Measurements from ENCODE around the gene SLA2. TPM values are rescaled to one million over a fixed set of nuclear protein-coding genes. Genes with fewer than 3 reads are reported as not detected.

The SLA2 gene
- total RNA-seq, 2 experiments from 2014 or later: 103 TPM

DNA sequence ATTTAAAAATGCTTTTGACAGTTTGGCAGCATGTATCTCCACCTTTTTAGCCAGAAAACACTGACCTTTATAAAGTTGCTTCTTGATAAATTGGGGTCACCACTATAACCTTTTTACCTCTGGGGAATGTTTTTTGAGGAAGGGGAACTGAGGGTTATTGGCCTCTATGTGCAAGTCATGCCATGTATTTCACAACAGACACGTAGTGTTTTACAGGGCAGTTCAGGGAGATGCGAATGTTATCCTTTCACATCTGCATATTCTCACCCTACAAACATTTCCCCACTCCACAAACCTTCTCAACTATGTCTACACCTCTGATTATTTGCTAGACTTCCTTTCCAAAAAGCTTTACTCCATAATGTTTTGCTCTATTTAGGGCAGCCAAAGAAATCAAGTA, 17.0 kb upstream of the SLA2 start:
- peaks cover 14% of the 10 kb centered on the region for H3K4me1 Mint-ChIP-seq
- POLR2A ChIA-PET: no interaction called here
- no peak overlapping the region for H3K27ac Mint-ChIP-seq
- H3K27me3 Mint-ChIP-seq: no peaks in the 10 kb centered on the region
- H3K9me3 Mint-ChIP-seq: no peaks in the 10 kb centered on the region
- H3K4me3 Mint-ChIP-seq: no peak overlapping the region
- ATAC-seq (ENCODE audit: low read depth) (no peak), DNase-seq (no peak)
- peaks cover 21% of the 10 kb centered on the region for H3K36me3 Mint-ChIP-seq

GRCh38 chr20:36658300-36658699, 12.3 kb upstream of the SLA2 start:
- DNase-seq (no peak), ATAC-seq (ENCODE audit: low read depth) (peak; percentile 83)
- Mint-ChIP-seq H3K4me1 (peaks cover 28% of the 10 kb centered on the region), H3K36me3 (peaks cover 27% of the 10 kb centered on the region), H3K9me3 (no peaks in the 10 kb centered on the region), H3K27ac (peak overlapping the region; percentile 91), H3K27me3 (no peaks in the 10 kb centered on the region), H3K4me3 (peak overlapping the region; percentile 78)
- POLR2A ChIA-PET: interaction anchor here (0.6 to 7.7 kb wide), 9 partner anchors 13 to 1132 kb away, joined by 3 to 109 read pairs (median 4); partner anchors contain the start of genes RAB5IF and SLA2

GRCh38 chr20:36656733-36657132, 10.7 kb upstream of the SLA2 start:
- POLR2A ChIA-PET: interaction anchor here (0.6 to 7.7 kb wide), 5 partner anchors 11 to 702 kb away, joined by 3 to 109 read pairs (median 3); partner anchors contain the start of genes RAB5IF, SCAND1 and SLA2
- Mint-ChIP-seq H3K27me3 (no peaks in the 10 kb centered on the region), H3K36me3 (peaks cover 32% of the 10 kb centered on the region), H3K4me1 (peaks cover 28% of the 10 kb centered on the region), H3K27ac (peak overlapping the region; percentile 6), H3K4me3 (peak overlapping the region; percentile 38), H3K9me3 (no peaks in the 10 kb centered on the region)
- DNase-seq (no peak), ATAC-seq (ENCODE audit: low read depth) (no peak)

DNA sequence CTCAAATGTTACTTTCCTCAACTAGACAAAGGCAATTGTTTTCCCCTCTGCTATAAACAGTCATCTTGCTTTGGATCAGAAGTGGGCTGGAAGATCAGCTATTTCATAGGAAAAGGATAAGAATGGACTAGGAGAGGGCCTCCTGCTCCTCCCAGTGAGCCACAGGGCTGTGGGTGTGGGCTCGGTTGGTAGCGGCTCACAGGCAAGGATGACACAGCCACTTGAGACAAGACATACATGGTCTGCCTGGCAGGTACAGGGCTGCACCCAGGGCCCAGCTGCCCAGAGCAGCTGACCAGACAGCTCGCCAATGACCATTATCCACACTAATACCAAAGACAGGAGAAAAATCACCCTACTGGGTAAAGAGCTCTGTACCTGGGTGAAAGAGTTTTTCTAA, 9.0 kb upstream of the SLA2 start:
- Mint-ChIP-seq H3K9me3 (no peaks in the 10 kb centered on the region), H3K4me1 (peaks cover 24% of the 10 kb centered on the region), H3K27ac (no peak overlapping the region), H3K4me3 (no peak overlapping the region), H3K36me3 (peaks cover 26% of the 10 kb centered on the region), H3K27me3 (no peaks in the 10 kb centered on the region)
- POLR2A ChIA-PET: interaction anchor here (7.7 kb wide), 1 partner anchor 10 kb away, joined by 109 read pairs; the partner anchor contains the start of gene SLA2
- no peak for ATAC-seq (ENCODE audit: low read depth)
- DNase-seq: no peak

DNA sequence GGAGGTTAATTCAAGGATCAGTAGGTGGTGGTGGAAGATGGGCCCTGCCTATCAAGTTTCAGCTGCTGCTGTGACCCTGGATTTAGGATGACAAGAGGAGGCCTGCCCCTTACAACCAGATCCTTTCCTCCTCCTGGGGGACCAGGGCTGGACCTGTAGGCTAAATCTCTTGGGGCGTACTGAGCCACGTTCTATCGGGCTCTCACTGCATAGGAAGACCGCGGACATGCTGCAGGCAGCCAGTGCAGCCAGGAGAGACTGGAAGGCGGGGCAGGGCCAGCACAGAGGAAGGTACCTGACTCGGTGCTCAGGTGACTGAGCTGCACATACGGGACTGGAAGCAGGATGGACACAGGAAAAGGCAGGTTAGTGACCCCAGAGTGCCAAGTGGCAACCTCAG, 8.5 kb upstream of the SLA2 start:
- H3K4me1 Mint-ChIP-seq: peaks cover 24% of the 10 kb centered on the region
- POLR2A ChIA-PET: interaction anchor here (7.7 kb wide), 1 partner anchor 9 kb away, joined by 109 read pairs; the partner anchor contains the start of gene SLA2
- ATAC-seq (ENCODE audit: low read depth): no peak
- DNase-seq: no peak
- no peak overlapping the region for H3K27ac Mint-ChIP-seq
- no peaks in the 10 kb centered on the region for H3K9me3 Mint-ChIP-seq
- peaks cover 25% of the 10 kb centered on the region for H3K36me3 Mint-ChIP-seq
- no peak overlapping the region for H3K4me3 Mint-ChIP-seq
- no peaks in the 10 kb centered on the region for H3K27me3 Mint-ChIP-seq

DNA sequence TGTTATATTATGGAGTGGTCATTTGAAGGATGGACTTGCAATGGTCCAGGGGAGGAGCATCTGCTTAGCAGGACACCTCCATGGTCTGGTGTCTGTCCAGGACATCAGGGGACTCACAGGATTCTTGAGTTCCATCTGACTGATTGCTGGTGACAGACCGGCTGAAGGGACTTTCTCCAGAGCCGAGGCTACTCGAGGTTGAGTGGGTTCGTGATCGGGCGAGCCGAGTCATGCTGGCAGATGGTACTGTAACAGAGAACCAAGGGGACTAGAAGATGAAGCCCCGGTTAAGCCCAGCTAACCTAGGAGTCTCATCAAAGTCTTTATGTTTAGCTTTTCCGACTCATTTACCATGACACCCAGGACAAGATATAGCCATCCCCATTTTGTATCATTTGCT, 7.5 kb upstream of the SLA2 start:
- POLR2A ChIA-PET: interaction anchor here (0.6 to 7.7 kb wide), 2 partner anchors 8 to 46 kb away, joined by 9 to 109 read pairs; partner anchors contain the start of gene SLA2
- H3K27ac Mint-ChIP-seq: no peak overlapping the region
- H3K4me3 Mint-ChIP-seq: no peak overlapping the region
- no peaks in the 10 kb centered on the region for H3K9me3 Mint-ChIP-seq
- ATAC-seq (ENCODE audit: low read depth) (no peak), DNase-seq (no peak)
- no peaks in the 10 kb centered on the region for H3K27me3 Mint-ChIP-seq
- peaks cover 18% of the 10 kb centered on the region for H3K4me1 Mint-ChIP-seq
- H3K36me3 Mint-ChIP-seq: peaks cover 24% of the 10 kb centered on the region

DNA sequence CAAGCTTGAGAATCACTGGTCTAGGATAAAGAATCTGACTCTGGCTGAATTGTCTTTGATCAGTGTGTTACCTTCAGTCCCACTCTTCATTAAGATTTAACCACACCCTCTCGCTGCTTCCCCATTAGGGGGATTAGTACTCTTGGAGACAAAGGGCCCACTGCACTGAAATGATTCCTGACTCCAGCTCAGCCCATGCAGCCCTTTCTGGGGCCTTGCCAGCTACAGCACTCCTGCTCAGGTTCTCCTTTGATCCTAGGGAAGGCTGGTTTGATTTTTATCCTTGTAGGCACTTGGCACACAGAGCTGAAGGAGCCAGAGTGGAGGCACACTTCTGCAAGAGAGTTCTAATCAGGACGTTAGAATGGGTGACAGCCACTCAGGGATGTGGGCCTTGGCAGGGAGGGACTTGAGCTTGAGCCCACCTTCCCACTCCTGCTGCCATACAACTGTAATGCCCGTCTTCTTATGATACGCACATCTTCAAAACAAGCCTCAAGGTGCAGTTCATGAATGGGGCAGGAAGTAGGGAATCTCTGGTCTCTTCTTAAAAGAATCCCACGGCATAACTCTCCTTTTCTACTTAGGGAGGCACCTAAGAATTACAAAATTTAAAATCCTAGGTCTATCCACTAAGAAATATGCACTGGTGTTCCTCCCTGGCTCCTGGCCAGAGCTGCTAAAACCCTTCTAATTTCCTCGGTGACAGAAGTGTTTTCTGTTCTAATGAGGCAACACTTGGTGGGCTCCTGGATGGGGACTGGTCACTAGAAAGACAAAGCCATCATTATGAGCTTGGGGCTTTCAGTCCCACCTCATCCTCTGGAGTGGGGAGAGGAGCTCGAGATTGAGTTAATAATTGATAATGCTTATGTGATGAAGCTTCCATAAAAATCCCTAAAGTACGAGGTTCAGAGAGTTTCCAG, 1.5 kb upstream of the SLA2 start:
- peaks cover 27% of the 10 kb centered on the region for H3K36me3 Mint-ChIP-seq
- POLR2A ChIA-PET: interaction anchor here (0.6 to 5.6 kb wide), 7 partner anchors 10 to 253 kb away, joined by 4 to 109 read pairs (median 7); partner anchors contain the start of gene RAB5IF

GRCh38 chr20:36646678-36647077, 682 bp upstream of the SLA2 start:
- Mint-ChIP-seq H3K4me3 (peak overlapping the region; percentile 98), H3K27ac (peak overlapping the region; percentile 98), H3K4me1 (peaks cover 37% of the 10 kb centered on the region), H3K27me3 (no peaks in the 10 kb centered on the region), H3K36me3 (peaks cover 32% of the 10 kb centered on the region), H3K9me3 (no peaks in the 10 kb centered on the region)
- DNase-seq: no peak
- POLR2A ChIA-PET: interaction anchor here (0.6 to 6.1 kb wide), 12 partner anchors 11 to 127 kb away, joined by 4 to 109 read pairs (median 8); partner anchors contain the start of genes DSN1 and RAB5IF
- no peak for ATAC-seq (ENCODE audit: low read depth)

More for the DNA sequence above, 1.5 kb upstream of the SLA2 start:
- DNase-seq (no peak), ATAC-seq (ENCODE audit: low read depth) (no peak)
- Mint-ChIP-seq H3K9me3 (no peaks in the 10 kb centered on the region), H3K4me1 (peaks cover 30% of the 10 kb centered on the region), H3K4me3 (peak overlapping the region; percentile 18), H3K27me3 (no peaks in the 10 kb centered on the region), H3K27ac (peak overlapping the region; percentile 54)

DNA sequence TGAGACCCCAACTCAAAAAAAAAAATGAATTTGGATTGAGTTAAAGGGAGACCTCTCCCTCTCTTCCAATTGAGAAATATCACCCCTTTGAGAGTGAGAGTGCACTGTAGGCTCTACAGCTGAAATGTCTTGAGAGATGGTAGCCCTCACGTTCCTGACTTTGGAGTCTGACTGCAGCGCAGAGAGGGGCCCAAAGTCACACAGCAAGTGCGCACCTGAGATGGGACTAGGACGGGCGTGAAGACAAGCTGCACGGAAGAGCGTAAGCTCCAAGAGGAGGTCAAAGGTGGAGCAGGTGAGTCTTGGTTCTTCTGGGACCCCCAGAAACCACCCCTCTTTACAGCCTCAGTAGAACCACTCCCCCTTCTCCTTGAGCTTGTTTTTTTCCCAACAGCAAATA, 643 bp downstream of the SLA2 start:
- ATAC-seq (ENCODE audit: low read depth) (no peak), DNase-seq (no peak)
- no peaks in the 10 kb centered on the region for H3K9me3 Mint-ChIP-seq
- no peaks in the 10 kb centered on the region for H3K27me3 Mint-ChIP-seq
- peak overlapping the region; percentile 98 for H3K27ac Mint-ChIP-seq
- H3K4me1 Mint-ChIP-seq: peaks cover 42% of the 10 kb centered on the region
- POLR2A ChIA-PET: interaction anchor here (0.5 to 6.1 kb wide), 18 partner anchors 10 to 691 kb away, joined by 3 to 109 read pairs (median 7); partner anchors contain the start of genes DSN1, RAB5IF, SCAND1 and TGIF2
- H3K36me3 Mint-ChIP-seq: peaks cover 34% of the 10 kb centered on the region
- peak overlapping the region; percentile 98 for H3K4me3 Mint-ChIP-seq

DNA sequence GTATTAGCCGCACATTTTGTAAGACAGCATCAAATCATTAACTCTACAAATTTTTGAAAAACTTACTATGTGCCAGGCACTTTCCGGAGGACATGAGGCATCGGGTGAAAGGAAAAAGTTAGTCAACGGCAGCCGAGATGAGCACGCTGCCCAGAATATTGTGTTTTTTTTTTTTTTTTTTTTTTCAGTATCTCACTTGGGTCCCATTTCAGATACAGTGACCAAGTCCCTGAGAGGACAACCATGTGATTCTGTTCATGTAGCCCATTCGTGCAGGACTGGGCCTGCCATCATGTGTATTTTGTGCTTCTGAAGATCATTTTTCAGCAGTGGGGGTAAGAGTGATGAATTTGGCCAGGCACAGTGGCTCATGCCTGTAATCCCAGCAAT, 1.3 kb downstream of the SLA2 start:
- POLR2A ChIA-PET: interaction anchor here (0.9 to 6.1 kb wide), 17 partner anchors 13 to 191 kb away, joined by 3 to 109 read pairs (median 7); partner anchors contain the start of genes DSN1, NDRG3, RAB5IF and TGIF2
- Mint-ChIP-seq H3K4me3 (peak overlapping the region; percentile 98), H3K27ac (peak overlapping the region; percentile 98), H3K27me3 (no peaks in the 10 kb centered on the region), H3K36me3 (peaks cover 38% of the 10 kb centered on the region), H3K9me3 (no peaks in the 10 kb centered on the region), H3K4me1 (peaks cover 42% of the 10 kb centered on the region)
- ATAC-seq (ENCODE audit: low read depth) (peak; percentile 38), DNase-seq (peak; percentile 43)

DNA sequence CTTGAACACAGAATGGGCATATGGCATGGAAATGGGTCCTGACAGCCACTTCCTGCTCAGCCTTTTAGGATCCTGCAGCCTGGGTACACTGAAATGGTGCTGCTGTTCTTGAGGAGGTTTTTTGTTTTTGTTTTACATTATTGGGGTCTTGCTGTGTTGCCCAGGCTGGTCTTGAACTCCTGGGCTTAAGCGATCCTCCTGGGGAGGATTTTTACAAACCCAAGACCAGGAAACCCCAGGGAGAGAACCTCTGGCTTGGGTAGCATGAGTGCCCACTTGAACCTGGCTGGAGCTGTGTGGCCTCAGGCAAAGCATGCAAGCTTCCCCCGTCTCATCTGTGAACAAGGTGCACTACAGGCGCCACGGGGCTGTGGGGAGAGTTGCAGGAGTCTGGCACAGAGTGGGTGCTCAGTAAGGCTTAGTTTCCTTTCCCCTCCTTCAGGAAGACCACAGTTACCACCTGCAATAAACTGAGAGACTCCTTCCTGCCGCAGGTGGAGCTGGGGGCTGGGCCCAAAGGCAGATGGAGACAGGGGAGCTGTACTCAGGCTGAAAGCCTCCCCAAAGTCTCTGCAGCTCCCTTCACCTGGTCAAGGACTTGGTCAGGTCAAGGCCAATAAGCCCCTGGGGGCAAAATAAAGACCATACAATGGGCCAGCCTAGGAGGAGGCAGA, 1.8 kb downstream of the SLA2 start:
- peaks cover 42% of the 10 kb centered on the region for H3K4me1 Mint-ChIP-seq
- peak; percentile 74 for ATAC-seq (ENCODE audit: low read depth)

DNA sequence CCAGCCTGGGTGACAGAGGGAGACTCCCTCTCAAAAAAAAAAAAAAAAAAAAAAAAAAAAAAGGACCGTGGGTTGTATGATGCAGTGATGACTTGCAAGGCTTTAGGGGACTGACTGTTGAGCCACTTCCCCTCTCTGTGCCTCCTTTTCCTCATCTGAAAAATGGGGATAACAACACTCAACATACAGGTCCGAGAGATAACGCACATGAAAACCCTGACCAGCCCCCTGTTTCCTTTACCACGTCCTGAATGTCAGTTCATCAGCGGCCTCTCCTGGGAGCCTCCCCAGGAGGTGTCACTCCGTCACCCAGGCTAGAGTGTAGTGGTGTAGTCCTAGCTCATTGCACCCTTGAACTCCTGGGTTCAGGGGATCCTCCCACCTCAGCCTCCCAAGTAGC, 3.9 kb downstream of the SLA2 start:
- peaks cover 44% of the 10 kb centered on the region for H3K36me3 Mint-ChIP-seq
- POLR2A ChIA-PET: interaction anchor here (0.6 to 6.1 kb wide), 7 partner anchors 11 to 258 kb away, joined by 3 to 90 read pairs (median 5); partner anchors contain the start of genes DSN1, RAB5IF and TGIF2
- DNase-seq (no peak), ATAC-seq (ENCODE audit: low read depth) (no peak)
- no peaks in the 10 kb centered on the region for H3K27me3 Mint-ChIP-seq
- H3K4me1 Mint-ChIP-seq: peaks cover 39% of the 10 kb centered on the region
- H3K4me3 Mint-ChIP-seq: peak overlapping the region; percentile 98
- H3K27ac Mint-ChIP-seq: peak overlapping the region; percentile 98
- no peaks in the 10 kb centered on the region for H3K9me3 Mint-ChIP-seq

More for the DNA sequence above, 1.8 kb downstream of the SLA2 start:
- H3K4me3 Mint-ChIP-seq: peak overlapping the region; percentile 98
- no peaks in the 10 kb centered on the region for H3K9me3 Mint-ChIP-seq
- peak overlapping the region; percentile 98 for H3K27ac Mint-ChIP-seq
- H3K27me3 Mint-ChIP-seq: no peaks in the 10 kb centered on the region
- peak; percentile 72 for DNase-seq
- peaks cover 39% of the 10 kb centered on the region for H3K36me3 Mint-ChIP-seq
- POLR2A ChIA-PET: interaction anchor here (0.5 to 6.1 kb wide), 17 partner anchors 13 to 196 kb away, joined by 3 to 109 read pairs (median 6); partner anchors contain the start of genes DSN1, NDRG3, RAB5IF and TGIF2

- Mint-ChIP-seq H3K27me3 (no peaks in the 10 kb centered on the region), H3K4me3 (peak overlapping the region; percentile 51), H3K36me3 (peaks cover 48% of the 10 kb centered on the region), H3K4me1 (peaks cover 36% of the 10 kb centered on the region), H3K9me3 (no peaks in the 10 kb centered on the region), H3K27ac (peak overlapping the region; percentile 81)
- DNase-seq (no peak), ATAC-seq (ENCODE audit: low read depth) (no peak)
- POLR2A ChIA-PET: interaction anchor here (0.8 to 6.1 kb wide), 3 partner anchors 10 to 258 kb away, joined by 3 to 90 read pairs (median 3); partner anchors contain the start of gene DSN1
Measured at GRCh38 chr20:36641506-36641843, 4.5 kb downstream of the SLA2 start.
